Fibroblast of the conjunctiva (primary cell): ENCODE measurements around the gene NDFIP2.

Source experiments
- DNase-seq: peaks from one replicate; pipeline ENCODE4 v3.0.0-alpha.2; 2010; ENCODE audit warnings: low read depth

Gene NDFIP2

GRCh38 chr13:79458436-79458835 lies 22.5 kb upstream of the NDFIP2 start:
- no peak for DNase-seq

- no peak for DNase-seq
These were observed 21.0 kb upstream of the NDFIP2 start for GRCh38 chr13:79459906-79460305.

- no peak for DNase-seq
These were observed 18.1 kb upstream of the NDFIP2 start for GRCh38 chr13:79462895-79463294.

GRCh38 chr13:79463604-79464003 lies 17.4 kb upstream of the NDFIP2 start:
- DNase-seq: no peak

- no peak for DNase-seq
These were observed 14.1 kb upstream of the NDFIP2 start for GRCh38 chr13:79466872-79467271.

- no peak for DNase-seq
These were observed 12.6 kb upstream of the NDFIP2 start for GRCh38 chr13:79468402-79468801.

- no peak for DNase-seq
These were observed 12.1 kb upstream of the NDFIP2 start for GRCh38 chr13:79468819-79469218.

GRCh38 chr13:79469608-79470007 lies 11.3 kb upstream of the NDFIP2 start:
- DNase-seq: no peak

- no peak for DNase-seq
These were observed 10.3 kb upstream of the NDFIP2 start for GRCh38 chr13:79470666-79471065.

GRCh38 chr13:79475569-79475968 lies 5.4 kb upstream of the NDFIP2 start:
- no peak for DNase-seq

- DNase-seq: no peak
These were observed 3.0 kb upstream of the NDFIP2 start for GRCh38 chr13:79477968-79478367.

GRCh38 chr13:79479882-79480281 lies 1.1 kb upstream of the NDFIP2 start:
- no peak for DNase-seq

- DNase-seq: no peak
These were observed 714 bp downstream of the NDFIP2 start for GRCh38 chr13:79481685-79482052.

GRCh38 chr13:79482281-79482970 lies 1.5 kb downstream of the NDFIP2 start:
- no peak for DNase-seq

- no peak for DNase-seq
These were observed 2.2 kb downstream of the NDFIP2 start for GRCh38 chr13:79483086-79483706.

- DNase-seq: peak; percentile 55
These were observed 4.3 kb downstream of the NDFIP2 start for GRCh38 chr13:79485014-79485811.

GRCh38 chr13:79486433-79487188 lies 5.7 kb downstream of the NDFIP2 start:
- no peak for DNase-seq

- no peak for DNase-seq
These were observed 9.4 kb downstream of the NDFIP2 start for GRCh38 chr13:79490326-79490725.

- no peak for DNase-seq
These were observed 9.9 kb downstream of the NDFIP2 start for GRCh38 chr13:79490824-79491223.

GRCh38 chr13:79491715-79492114 lies 10.8 kb downstream of the NDFIP2 start:
- DNase-seq: peak; percentile 57

GRCh38 chr13:79492313-79492798 lies 11.4 kb downstream of the NDFIP2 start:
- DNase-seq: no peak

- DNase-seq: no peak
These were observed 12.1 kb downstream of the NDFIP2 start for GRCh38 chr13:79492918-79493594.
